Right lung (tissue), 5 donors: ENCODE results near the gene GINS2. TPM values are rescaled to one million over a fixed set of nuclear protein-coding genes. Genes with fewer than 3 reads are reported as not detected.

Experiments used
- DNase-seq, 2 donors: peaks; one replicate each; pipeline ENCODE4 v3.0.0-alpha.2; 2013
- polyA plus RNA-seq, 5 donors: library from polyadenylated mRNA; unstranded; fragments of 120-200 nt; gene quantifications; one replicate each; pipeline versions ENCODE4 v1.2.1 to v1.2.3, GENCODE V29; 2013; ENCODE audit warnings: inconsistent platforms in 1 of 5, low replicate concordance in 1 of 5; ENCODE audit not compliant: insufficient read length in 5 of 5, insufficient read depth in 1 of 5

GINS2 gene
- polyA plus RNA-seq, 5 donors: 13.1 to 19.7 (median 15.9) TPM

- DNase-seq: peak in 1 of 2 donors; percentile 56
Measured at GRCh38 chr16:85717393-85718152, 28.8 kb upstream of the GINS2 start.

DNA sequence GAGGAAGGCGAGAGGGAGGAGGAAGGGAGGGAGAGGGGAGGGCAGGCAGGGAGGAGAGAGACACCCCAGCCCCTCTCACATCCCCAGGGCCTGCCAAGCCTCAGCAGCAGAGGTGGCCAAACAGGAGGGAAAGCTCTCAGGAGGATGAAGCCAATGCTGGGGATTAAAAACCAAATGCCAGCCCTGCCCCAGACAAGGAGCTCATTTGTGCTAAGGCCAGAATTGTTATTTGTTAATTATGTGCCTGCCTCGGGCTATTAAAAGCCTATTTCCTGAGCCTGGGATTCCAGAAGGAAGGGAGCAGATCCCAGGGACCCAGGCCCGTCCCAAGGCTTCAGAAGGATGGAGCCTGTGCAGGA is 27.9 kb upstream of the GINS2 start:
- no peak for DNase-seq

- no peak for DNase-seq
Measured at GRCh38 chr16:85716022-85716679, 27.4 kb upstream of the GINS2 start.

GRCh38 chr16:85715169-85716021 is 26.6 kb upstream of the GINS2 start:
- no peak for DNase-seq

GRCh38 chr16:85712801-85713200 is 24.0 kb upstream of the GINS2 start:
- DNase-seq: no peak

DNA sequence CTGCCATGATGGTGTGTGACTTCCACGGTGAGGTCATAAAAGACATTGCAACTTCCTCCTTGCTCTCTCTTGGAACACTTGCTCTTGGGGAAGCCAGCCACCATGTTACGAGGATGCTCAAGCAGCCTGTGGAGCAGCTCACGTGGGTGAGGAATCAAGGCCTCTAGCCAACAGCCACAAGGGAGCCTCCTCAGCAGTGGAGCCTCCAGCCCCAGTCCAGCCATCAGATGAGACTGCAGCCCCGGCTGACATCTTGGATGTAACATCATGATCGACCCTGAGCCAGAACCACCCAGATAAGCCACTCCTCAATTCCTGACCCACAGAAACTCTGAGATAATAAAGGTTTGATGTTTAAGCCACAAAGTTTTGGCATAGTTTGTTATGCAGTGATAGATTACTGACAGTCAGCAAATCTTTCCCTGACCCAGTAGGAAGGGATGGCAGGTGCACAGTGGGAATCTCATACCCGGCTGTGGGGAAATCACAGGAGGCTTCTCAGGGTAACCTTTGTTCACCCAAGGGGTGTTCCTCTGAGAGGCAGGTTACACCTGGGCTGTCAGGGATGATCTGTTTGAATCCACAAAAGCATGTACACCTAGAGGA is 23.3 kb upstream of the GINS2 start:
- DNase-seq: no peak

GRCh38 chr16:85710732-85711131 is 22.0 kb upstream of the GINS2 start:
- DNase-seq: no peak

DNA sequence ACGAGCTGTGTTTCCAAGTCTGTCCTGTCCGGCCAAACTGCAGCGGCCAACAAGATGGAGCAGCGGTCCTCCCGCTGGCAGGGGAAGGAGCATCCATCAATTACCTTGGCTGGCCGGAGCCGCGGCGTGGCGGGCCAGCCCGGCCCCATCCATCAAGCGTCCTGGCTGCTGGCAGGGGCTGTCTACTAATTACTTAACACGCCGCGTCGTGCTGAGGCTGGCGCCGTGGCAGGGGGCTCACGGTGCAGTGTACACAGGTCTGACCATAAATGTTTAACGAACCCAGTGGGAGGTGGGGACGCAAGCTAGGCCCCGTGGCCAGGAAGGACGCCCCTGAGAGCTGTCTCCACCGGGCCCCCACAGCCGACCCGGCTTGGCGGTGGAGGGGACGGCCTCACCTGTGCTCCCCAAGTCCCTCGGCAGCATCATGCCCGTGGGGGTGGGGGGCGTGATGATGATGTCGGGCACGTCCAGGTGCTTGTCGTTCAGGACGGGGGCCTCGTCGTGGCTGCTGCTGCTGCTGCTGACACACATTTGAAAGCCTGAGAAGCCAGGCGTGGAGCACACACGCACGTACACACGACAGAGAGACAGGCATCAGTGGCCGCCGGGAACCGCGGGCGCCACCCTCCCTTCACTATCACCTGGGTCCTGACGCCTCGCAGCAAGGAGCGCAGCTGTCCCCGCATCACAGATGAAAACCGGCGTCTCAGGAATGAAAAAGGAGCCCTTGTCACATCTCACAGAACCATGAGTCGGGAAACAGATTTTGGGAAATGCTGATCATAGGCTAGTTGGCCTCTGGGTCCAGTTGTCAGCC is 21.2 kb upstream of the GINS2 start:
- no peak for DNase-seq

DNA sequence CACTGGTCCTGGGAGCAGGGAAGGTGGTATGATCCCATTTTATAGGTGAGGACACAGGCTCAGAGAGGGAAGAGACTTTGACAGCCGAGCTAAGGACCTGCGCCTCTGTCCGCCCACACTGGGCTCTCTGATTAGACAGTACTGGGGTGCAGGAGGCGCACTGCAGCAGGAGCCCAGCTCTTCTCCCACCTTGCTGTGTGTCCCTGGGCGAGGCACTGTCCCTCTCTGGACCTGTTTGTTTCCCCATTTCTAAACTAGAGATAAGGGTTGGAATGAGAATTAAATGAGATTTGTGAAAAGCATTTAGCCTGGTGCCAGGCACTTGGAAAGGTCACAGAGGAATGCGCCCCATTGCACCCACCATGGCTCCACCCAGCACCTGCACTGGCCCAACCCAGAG is 19.6 kb upstream of the GINS2 start:
- no peak for DNase-seq

GRCh38 chr16:85707528-85708095 is 18.9 kb upstream of the GINS2 start:
- DNase-seq: no peak

- DNase-seq: no peak
Measured at GRCh38 chr16:85706449-85707034, 17.8 kb upstream of the GINS2 start.

DNA sequence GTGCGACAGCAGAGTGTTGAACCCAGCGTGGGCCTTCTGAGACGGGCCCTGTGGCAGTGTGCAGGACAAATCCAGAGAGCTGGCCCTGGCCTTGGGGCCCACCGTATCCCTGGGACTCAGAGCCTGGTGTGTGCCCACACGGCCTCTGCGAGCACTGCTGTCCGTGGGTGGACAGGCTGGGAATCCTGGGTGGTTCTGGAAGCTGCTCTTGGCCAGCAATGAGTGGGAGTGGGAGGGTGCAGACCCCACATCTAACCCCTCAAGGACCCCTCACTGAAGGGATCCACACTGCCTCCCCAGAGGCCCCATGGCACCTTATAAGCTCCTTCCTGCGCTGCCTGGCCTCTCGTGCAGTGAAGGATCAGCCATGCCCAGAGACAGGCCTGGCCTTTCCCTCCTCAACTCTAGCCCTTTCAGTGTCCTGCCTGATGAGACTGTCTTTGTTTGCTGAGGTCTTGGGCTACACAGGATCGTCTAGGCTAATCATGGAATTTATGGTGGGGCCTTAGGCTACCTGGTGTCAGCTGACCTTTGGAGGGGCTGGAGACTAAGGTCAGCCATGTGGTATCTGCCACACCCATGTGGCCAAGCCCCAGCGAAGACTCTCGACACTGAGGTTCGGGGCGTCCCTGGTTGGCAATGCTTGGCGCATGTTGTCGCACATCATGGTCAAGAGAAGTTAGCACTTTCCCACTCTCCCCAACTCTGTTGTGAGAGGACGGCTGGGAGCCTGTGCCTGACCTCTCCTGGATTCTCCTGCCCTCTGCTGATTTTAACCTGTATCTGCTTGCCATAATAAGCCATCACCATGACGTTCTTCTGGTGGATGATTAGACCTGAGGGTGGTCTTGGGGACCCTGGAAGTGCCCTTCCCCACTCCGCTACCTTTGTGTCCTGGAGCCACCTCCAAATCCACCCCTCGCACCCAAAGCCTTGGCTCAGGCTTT is 16.4 kb upstream of the GINS2 start:
- no peak for DNase-seq

- DNase-seq: no peak
Measured at GRCh38 chr16:85704011-85704410, 15.3 kb upstream of the GINS2 start.

GRCh38 chr16:85699628-85700027 is 10.9 kb upstream of the GINS2 start:
- DNase-seq: no peak

DNA sequence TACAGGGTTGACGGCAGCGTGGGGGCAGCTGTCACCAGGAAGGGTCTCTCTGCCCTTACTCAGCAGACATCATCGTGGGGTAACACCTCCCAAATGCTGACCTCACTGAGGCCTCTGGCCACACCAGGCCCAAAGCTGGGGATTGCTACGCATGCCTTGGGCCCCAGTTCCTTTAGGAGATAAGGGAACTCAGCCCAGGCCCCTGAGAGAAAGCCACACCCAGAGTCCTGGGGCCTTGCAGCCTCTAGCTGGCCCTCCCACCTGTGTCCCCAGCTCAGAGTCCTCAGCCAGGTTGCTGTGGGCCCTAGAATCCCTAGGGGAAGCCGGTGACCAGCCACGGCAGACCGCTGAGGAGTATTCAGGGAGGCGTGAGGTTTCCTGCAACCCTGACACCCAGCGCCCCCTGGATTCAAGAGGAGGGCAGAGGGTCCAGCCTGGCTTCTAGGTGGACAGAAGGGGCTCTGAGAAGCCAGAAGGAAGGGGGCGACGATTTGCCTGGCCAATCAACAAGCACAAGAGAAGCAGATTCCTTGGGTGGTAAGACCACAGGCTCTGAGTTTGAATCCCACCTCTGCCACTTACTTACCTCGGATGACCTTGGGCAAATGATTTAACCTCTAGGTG is 10.3 kb upstream of the GINS2 start:
- DNase-seq: no peak

GRCh38 chr16:85698459-85698891 is 9.7 kb upstream of the GINS2 start:
- DNase-seq: no peak

- DNase-seq: no peak
Measured at GRCh38 chr16:85697431-85697830, 8.7 kb upstream of the GINS2 start.

DNA sequence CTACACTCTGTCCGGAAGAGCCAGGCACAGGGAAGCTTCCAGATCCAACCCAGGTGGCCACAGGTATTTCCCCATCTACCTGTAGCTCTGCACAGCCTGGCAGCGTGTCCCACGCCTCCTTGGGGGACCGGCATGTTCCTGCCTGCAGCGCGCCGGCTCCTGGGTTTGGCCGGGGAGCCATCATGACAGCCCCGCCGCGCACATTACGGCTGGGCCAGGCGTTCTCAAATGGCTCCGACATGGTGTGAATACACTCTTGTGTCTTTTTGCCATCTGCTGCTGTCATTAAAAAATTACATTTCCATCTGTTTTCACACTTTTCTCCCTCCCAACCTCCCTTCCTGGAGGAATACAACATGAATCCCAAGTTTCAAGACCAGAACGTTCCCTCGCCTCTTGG is 8.0 kb upstream of the GINS2 start:
- no peak for DNase-seq
